ENCODE data around the gene ATG2B. TPM values are rescaled to one million over a fixed set of nuclear protein-coding genes. Genes with fewer than 3 reads are reported as not detected.

ATG2B gene
- total and polyA plus RNA-seq, 10 of the 15 experiments (the other 5 are each of a cell fraction or from before 2014, with no cell fraction given) = 0.84 to 15.4 (median 9.9) TPM

DNA sequence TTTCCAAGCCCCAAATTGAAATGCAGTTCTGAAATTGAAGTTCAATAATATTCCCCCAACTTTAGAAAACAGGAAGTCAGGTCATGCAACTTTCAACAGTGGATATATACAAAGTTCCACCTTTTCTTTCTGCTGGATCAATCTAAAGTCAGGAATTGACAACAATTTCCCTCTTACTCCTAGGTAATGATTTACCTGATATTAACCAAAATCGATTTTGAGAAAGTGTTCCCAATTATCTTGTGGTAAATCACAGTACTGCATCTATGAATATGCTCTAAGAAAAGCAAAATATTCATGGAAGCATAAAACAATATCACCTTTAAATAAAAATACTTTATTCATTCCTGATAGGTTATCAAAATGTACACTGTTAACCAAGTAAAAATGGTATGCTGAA lies 78.7 kb downstream of the ATG2B start (continued):
- no peak for TF ChIP-seq ZBED1 (IDR thresholded peaks at IDR 0.05; ENCODE audit: borderline replicate concordance)
- TF ChIP-seq MYC (IDR thresholded peaks at IDR 0.05; ENCODE audit: insufficient read depth, insufficient read length, insufficient replicate concordance, low read length, severe bottlenecking) = no peak
- no peak for TF ChIP-seq CHD1 (IDR thresholded peaks at IDR 0.05; ENCODE audit: low read depth, low read length)
- no peak for TF ChIP-seq PAX5 (IDR thresholded peaks at IDR 0.05; ENCODE audit: borderline replicate concordance, low read depth, low read length)
- no peak for TF ChIP-seq SUZ12 (IDR thresholded peaks at IDR 0.05; ENCODE audit: unreplicated experiment)
- TF ChIP-seq MEF2A (IDR thresholded peaks at IDR 0.05; ENCODE audit: insufficient read depth, low read depth, low read length) = no peak
- no peak for TF ChIP-seq TBL1XR1 (IDR thresholded peaks at IDR 0.05; ENCODE audit: low read depth, low read length)
- TF ChIP-seq SPI1 (IDR thresholded peaks at IDR 0.05; ENCODE audit: borderline replicate concordance, insufficient read depth, low read depth, low read length) = no peak
- TF ChIP-seq SKIL (IDR thresholded peaks at IDR 0.05; ENCODE audit: low read depth, poor library complexity, severe bottlenecking) = no peak
- TF ChIP-seq POLR2AphosphoS5 (IDR thresholded peaks at IDR 0.05; ENCODE audit: low read length) = no peak
- no peak for TF ChIP-seq ZNF274 (IDR thresholded peaks at IDR 0.05; ENCODE audit: insufficient read depth, insufficient read length)

DNA sequence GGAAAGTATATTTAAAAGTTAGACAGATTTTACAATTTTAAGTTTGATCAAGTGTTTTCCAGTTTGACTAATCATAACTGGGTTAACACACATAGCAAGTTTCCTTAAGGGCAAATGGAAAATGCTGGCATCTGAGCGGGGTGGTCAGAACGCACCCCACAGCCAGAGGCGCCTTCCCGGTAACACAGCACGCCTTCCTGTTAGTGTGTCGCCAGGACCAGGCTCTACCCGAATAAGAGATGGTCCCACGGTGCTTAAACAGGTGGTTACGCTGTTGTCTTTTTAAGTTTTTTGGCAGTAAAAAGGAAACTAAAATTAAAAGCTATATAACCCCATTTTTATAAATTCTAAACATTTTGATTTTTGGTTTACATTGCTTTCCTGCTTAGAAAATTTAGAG lies 79.1 kb downstream of the ATG2B start:
- 99% methylated on average over 9 of the region's 9 CpGs for WGBS (ENCODE audit: insufficient coverage, insufficient replicate concordance, low lambda C conversion rate, missing lambda C conversion rate)
- Histone ChIP-seq H3K4me3 (no peak overlapping the region), H3K4me1 (ENCODE audit: control insufficient read depth, insufficient read depth, low read length) (no peaks in the 10 kb centered on the region), H3K9ac (ENCODE audit: control insufficient read depth, insufficient read depth, low read length) (no peak overlapping the region), H3K27ac (ENCODE audit: control insufficient read depth, insufficient read depth) (no peak overlapping the region), H4K20me1 (ENCODE audit: control insufficient read depth, insufficient read depth) (no peaks in the 10 kb centered on the region), H3K27me3 (replicated peaks in 1 of 2; ENCODE audit: control insufficient read depth in 2 of 2, insufficient read depth in 2 of 2, low read length in 1 of 2) (no peaks in the 10 kb centered on the region), H3K4me2 (ENCODE audit: control insufficient read depth, insufficient read depth) (no peak overlapping the region), H3K36me3 (ENCODE audit: control insufficient read depth in 2 of 2, insufficient read depth in 2 of 2, low read length in 1 of 2) (peaks cover 0 to 8% of the 10 kb centered on the region in 2 experiments; a peak in 3 of 4 replicates), H2AFZ (ENCODE audit: control insufficient read depth, low read depth, low read length) (no peak overlapping the region), H3K9me3 (replicated peaks; ENCODE audit: control insufficient read depth, insufficient read depth, low read length) (no peaks in the 10 kb centered on the region), H3K79me2 (ENCODE audit: control insufficient read depth, insufficient read depth, low read length) (no peaks in the 10 kb centered on the region)
- RAD21 ChIA-PET (ENCODE audit: unreplicated experiment) = no interaction called here
- CTCF ChIA-PET = no interaction called here
- no peak for ATAC-seq
- no peak for DNase-seq (ENCODE audit: low read depth, low spot score)
- POLR2A ChIA-PET = no interaction called here
- in situ Hi-C loops (cut with MboI) (no loop called here), intact Hi-C loops (cut with micrococcal nuclease; ENCODE audit: unreplicated experiment) (no loop called here)
- no TSS peak for BruUV-seq (replicated peaks)
- no peak for FAIRE-seq
- SMC1A ChIA-PET (ENCODE audit: uncharacterized antibody, unreplicated experiment) = no interaction called here
- TF ChIP-seq LARP7 (IDR thresholded peaks at IDR 0.05) (no peak), MLLT1 (IDR thresholded peaks at IDR 0.05) (no peak), SPI1 (IDR thresholded peaks at IDR 0.05; ENCODE audit: borderline replicate concordance, insufficient read depth, low read depth, low read length) (no peak), BACH1 (IDR thresholded peaks at IDR 0.05; ENCODE audit: borderline replicate concordance) (no peak), ZNF217 (IDR thresholded peaks at IDR 0.05) (no peak), MEF2A (IDR thresholded peaks at IDR 0.05; ENCODE audit: insufficient read depth, low read depth, low read length) (no peak), REST (IDR thresholded peaks at IDR 0.05; ENCODE audit: low read depth, low read length) (no peak), FOXM1 (IDR thresholded peaks at IDR 0.05; ENCODE audit: low read depth, low read length) (no peak), SUPT20H (IDR thresholded peaks at IDR 0.05; ENCODE audit: borderline replicate concordance, control insufficient read depth, low read depth, low read length) (no peak)
